GM21381 (cell line): ENCODE results near the gene RBSN.
A peak's percentile ranks its signal among the peaks of the same experiment; 100 is the strongest.

Experiments used
- ATAC-seq: cut with Tn5 transposase; IDR thresholded peaks from one replicate; pipeline ENCODE4 v1.9.1; 2021; ENCODE audit warnings: mild to moderate bottlenecking, moderate library complexity; ENCODE audit not compliant: unreplicated experiment

The RBSN gene

DNA sequence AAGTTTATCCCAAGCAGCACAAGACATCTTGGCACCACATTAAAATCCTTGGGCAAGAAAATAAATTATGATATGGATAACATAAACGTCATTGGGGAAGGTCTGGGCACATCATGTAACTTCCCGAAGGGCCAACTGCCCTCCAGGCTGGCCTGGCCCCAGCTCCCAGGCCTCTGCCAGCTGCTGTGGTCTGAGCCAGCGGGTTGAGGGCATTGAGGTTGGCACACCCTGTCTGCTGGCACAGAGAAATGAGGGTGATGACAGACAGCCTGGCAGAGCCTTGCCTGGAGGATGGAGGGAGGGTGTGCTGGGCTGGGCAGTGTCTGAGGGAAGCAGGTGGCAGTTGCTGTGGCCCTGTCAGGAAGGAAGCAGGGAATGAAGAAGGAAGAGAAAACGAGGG, 3.3 kb upstream of the RBSN start:
- ATAC-seq: no peak

DNA sequence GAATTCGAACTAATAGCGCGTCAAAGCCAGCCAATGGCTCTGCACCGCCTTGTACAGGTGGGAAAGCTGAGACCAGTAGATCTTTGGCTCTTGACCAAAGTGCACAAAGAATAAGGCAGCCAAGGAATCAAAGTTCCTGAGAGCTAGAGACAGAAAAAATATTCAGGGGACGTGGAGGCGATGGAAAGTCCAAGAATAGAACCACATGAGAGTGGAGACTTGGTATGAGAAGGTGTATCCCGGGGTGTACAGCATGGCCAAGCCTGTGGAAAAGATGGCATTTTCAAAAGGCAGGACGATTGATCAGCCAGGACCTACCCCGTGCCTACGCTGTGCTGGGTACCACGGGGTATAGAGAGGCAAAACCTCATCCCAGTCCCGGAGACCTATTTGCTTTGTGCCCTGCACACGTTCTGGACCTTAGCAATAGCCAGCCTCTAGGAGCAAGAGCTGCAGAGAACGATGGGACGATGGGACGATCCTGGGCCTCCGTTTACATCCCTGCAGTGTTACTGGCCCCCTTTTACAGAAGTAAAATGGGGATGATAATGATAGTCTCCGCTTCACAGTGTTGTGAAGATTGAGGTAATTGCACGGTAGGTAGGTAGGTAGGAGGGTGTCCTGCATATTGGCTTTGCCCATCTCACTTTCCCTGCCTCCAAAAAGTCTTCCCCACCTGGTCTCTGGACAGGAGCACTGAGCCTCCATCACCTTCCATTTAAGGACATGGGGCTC, 583 bp upstream of the RBSN start:
- peak; percentile 3 for ATAC-seq

DNA sequence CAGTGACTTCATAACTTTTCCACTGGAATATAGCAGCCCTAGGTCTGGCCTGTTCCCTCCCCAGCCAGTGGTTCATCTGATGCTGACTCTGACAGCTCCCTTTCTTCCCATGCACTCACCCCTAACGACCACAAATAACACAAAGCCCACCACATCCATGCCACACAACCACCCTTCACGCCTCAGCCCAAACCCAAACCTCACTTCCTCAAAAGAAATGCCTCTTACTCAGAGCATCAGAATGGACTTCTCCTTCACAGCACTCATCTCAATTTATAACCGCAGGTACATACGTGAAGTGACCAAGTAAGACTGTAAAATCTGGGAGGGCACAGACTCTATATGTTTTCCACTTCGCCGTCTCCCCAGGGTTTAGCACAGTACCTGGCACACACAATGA, 1.1 kb downstream of the RBSN start:
- no peak for ATAC-seq

DNA sequence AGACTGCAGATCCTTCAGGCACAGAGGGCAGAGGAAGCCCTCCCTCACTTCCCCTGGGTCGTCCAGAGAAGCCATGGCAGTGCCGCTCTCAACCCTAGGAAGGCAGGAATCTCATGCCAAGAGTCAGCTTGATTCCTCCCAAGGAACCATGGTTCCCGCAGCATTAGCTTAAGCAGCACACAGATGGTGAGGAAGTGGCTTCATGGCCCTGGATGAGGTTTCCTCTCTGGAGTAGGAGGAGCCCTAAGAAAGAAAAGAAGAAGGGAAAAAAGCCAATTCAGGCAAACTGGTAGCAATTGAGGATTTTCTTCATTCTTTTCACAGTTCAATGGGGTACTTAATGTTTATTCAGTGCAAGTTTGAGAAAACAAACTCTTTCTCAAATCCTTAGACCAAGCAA, 2.9 kb downstream of the RBSN start:
- ATAC-seq: no peak

DNA sequence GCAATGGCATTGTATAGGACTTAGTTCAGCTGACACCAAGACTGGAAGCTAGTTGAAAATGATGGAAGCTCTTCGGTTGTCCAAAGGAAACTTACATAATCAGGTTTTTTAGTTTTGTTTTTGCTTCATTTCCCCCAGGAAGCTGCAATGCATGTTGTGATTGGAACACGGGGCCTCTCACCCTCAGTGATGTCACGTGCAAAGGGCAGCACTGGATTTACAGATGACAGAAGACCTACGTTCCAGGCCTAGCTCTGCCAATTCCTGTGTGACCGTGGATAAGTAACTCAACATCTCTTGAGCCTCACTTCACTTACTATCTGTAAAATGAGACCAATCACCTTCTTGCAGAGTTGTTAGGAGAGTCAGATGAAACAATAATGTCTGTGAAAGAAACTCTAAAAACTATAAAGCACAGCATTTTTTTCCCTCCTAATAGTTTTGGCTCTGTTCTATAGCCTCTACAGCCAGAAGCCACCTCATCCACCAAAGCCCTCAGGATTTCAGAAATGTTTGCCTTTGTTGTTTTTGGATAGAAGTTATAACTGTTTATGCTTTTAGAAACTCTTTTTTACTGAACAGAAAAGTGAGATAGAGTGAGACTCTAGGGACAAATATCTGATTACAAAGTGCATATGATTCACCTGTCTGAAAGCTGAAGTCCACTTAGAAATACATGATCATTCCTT, 4.6 kb downstream of the RBSN start:
- ATAC-seq: no peak

DNA sequence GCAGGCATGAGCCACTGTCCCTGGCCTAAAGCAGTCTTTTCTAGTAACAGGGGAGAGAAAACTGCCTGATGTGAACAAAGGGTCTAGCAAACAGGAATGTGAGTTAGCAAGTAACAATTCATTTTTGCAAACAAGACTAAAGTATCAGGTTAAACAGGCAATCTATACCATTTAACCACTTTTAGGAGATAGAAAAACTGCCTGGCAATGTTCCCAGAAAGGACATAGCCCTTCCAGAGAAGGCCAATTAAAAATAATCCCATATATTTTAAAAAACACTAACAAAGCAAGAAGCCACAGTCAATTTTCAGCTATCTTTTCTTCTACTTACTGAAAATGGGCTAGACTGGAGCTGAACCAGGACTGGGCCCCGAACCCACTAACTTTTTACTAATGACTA, 6.3 kb downstream of the RBSN start:
- no peak for ATAC-seq

DNA sequence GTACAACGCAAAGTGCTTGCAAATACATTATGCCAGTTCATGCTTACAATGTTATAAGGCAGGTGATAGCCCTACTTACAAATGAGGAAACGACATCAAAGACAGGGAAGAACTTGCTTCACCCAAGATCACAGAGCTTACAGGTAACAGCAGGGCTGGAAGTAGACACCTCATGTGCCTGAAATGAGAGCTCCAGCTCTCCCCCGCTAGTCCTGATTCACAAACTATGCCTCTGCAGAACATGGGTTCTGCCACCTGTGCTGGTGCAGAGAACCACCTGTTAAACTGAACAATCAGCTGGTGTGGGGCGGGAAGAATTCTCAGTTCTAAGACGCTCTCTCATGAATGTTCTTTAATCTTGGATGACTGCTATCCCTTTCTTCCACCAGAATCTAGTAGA, 7.4 kb downstream of the RBSN start:
- ATAC-seq: no peak

DNA sequence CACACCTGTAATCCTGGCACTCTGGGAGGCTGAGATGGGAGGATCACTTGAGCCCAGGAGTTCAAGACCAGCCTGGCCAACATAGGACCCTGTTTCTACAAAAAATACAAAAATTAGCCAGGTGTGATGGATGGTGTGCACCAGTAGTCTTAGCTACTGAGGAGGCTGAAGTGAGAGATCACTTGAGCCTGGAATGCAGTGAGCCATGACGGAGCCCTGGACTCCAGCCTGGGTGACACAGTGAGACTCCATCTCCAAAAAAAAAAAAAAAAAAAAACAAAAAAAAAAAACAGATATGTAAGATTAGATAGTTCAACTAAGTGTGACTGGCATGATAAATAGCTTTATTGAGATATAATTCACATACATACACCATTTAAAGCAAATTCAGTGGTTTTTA, 9.7 kb downstream of the RBSN start:
- ATAC-seq: no peak

DNA sequence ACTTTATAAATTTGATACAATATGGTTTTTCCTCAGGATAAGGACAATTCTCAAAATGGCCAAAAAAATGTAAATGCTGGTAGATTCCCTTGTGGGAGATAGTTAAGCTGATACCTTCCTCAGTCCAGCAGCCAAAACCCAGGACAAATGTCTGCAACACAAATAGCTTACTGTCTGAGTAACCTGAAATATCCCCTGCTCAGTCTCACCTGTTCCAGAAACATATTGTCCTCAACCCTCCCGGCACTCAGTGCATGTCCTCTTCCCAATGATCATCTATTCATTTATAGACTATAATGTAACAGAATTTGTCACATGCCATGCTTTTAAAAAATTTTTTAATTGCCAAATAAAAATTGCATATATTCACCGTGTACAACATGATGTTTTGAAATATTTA, 12.2 kb downstream of the RBSN start:
- ATAC-seq: no peak

DNA sequence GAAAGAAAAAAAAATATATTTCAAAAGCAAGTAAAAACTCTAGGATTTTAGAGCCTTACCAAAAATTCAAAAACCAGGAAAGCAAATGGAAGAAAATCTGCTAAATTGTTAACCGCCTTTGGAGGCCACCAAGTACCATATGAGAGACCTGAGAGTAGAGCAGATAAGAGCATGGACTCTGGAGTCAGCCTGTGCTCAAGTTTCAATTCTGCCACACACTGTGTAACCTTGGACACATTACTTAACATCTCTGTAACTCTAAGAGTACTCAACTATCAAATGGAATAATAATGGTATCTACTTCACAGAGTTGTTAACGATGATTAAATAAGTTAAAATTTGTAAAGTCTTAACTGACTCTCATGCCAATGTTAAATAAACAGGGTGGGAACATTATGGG, 12.7 kb downstream of the RBSN start:
- no peak for ATAC-seq

DNA sequence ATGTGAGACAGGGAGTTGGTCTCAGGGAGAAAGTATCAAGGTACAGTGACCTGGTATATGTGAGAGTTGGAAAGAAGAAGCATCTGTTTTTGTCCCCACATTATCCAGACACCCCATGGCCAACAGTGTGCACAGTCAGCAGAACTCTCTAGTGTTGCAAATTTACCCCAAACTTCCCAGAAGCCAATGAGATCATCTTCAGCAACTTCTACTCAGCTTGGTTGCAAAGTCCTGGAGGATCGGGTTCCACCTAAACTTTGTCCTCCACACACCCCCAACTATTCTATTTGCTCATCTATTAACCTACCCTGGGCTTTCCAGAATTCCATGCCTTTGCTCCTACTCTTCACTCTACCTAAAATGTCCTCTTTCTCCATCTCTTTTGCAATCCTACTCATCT, 15.7 kb downstream of the RBSN start:
- no peak for ATAC-seq

DNA sequence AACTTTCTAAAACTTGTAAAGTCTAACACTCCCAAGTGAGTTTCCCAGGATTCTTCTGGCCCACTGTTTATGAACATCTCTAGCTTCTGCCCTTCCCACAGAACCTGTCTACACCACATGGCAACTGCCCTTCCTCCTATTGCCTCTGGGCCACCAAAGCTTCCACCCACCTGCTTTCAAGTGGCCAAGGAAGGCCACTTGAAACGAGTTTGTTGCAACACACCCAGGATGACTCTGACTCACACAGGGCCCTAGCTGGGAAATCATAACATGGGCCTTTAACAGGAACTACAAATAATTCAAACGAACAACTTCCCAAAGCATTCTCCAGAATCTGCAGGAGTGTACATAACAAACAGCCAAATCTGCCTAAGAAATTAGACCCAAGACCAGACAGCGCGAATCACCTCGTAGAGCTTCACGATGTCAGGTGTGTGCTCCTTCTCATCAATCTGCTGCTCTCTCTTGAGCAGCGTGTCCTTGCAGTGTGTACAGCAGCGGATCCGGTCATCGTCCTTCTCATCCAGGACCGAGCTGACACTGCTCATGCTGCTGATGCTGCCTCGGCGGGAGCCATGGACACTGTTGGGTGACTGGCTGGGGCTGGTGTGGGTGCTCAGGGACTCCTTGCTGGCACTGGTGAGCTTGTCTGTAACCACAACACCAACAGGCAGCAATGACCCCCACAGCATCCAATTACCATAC, 16.8 kb downstream of the RBSN start:
- no peak for ATAC-seq

DNA sequence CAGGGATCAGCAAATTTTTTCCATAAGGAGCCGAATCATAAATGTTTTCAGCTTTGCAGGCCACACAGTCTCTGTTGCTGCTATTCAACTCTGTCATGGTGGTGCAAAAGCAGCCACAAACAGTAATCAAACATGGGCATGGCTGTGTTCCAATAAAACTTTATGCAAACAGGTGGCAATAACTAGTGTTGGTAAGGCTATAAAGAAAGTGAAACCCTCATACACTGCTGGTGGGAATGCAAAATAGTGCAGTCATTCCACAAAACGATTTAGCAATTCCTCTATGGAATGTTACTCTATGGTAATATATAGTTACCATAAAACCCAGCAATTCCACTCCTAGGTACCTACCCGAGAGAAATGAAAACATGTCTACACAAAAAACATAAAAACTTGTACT, 19.9 kb downstream of the RBSN start:
- no peak for ATAC-seq

DNA sequence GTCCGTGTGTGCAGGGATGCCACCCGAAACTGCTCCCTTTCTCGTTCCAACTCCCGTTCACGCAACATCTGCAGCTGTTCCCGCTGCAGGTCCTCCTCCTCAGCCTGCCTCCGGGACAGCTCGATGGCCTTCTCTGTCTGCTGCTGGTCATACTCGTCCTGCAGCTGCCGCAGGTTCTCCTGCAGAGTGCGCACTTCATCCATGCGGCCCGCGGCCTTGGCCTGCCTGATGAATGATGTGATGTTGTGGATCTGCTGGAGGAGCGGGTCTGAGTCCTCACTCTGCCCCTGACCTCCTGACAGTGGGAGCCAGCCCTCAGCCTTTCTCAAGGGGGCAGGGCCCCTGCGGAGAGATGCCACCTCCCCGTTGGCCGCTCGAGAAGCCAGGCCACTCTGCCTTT, 24.4 kb downstream of the RBSN start:
- no peak for ATAC-seq

DNA sequence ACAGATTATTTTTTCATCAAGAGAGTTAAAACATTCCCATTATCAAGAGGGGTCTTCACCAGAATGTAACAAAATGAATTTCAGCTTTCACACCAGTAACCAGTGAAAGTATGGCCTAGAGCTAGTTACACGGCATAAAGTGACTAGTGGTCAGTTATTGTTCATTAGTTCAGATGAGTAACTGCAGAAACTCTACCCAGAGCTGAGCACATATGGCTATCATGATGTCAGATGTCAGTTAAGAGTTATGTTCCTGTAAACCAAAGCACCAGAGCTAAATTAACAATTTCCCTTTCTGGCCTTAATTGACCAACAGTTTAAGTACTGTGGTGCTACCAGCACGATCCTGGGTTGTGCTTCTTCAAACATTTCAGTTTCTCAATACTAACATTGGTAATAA, 27.2 kb downstream of the RBSN start:
- ATAC-seq: no peak

DNA sequence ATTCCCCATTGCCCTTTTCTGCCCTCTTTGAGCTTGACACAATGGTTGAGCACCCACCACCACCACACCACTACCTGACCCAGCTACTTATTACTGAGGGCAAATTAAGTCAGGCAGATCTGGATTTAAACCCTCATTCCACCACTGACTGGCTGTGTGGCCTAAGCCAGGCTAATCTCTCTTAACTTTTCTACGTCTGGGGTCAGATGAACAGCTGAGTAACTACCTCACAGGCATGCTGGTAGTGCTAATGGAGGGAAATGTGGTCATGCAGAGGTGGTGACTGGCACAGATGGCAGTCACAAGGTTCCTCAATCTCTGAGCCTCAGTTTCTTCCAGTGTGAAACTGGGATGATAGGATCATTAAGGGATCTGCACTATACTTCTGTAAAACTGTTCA, 29.5 kb downstream of the RBSN start:
- no peak for ATAC-seq

DNA sequence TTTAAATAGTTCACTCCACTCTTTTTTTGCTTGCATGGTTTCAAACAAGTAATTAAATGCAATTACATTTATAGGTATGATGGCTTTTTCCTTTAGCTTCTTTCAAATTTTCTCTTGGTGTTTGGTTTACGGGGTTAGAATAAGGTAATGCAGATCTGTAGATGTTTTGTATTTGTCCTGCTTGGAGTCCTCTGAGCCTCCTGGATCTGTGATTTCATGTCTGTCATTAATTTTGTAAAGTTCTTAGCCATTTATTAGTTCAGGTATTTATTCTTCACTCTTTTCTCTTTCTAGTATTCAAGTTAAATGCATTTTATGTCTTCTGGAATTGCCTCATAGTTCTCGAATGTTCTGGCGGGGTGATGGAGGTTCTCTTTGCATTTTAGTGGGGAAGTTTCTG, 32.5 kb downstream of the RBSN start:
- ATAC-seq: no peak

DNA sequence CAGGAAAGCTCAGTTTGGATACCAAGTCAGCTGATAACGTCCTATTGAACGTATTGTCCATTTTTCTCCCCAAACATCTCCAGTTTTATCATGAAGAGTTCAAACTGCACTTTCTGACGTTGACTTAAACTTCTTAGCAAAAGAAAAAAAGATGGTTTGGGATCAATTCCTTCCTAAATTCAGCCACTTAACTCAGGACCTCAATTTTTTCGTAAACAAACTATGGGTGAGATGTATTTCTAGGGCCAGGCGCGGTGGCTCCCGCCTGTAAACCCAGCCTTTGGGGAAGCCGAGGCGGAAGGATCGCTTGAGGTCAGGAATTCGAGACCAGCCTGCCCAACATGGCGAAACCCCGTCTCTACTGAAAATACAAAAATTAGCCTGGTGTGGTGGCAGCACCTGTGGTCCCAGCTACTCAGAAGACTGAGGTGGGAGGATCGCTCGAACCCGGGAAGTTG, 33.4 kb downstream of the RBSN start:
- no peak for ATAC-seq

DNA sequence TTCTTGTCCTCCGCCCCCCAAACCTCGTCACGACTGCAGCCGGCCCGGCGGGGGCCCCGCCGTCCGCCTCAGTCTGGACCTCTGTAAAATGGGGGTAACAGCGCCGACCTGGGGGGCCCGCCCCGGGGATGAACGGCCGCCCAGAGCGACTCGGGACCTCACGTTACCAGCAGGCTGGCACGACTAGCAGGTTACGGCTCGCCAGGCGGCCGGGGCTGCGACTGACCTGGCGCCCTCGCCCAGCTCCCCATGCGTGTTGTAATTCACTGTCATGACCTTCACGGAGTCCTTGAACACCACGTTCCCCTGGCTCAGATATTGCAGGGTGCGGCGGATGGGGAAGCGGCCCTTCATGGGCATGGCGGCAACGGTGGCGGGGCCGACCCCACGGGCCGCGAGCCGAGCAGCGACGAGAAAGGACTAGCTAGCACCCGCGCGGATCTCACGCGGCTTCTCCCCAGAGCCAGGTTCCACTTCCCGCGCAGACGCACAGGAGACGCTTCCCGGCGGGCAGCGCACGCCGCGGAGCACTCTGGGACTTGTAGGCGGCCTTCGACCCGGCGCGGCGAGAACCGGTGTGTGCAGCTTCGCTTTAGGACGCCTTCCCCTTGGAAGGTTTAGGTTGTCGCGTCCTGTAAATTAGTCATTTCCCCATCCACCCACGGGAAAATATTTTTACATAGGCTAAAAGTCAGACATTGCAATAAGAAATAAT, 34.0 kb downstream of the RBSN start, which contains the start of gene MRPS25:
Gene MRPS25 (minus strand): TSS at position 481 of the 715 bp plus-strand sequence. CDS start 121 bp downstream, at position 360.
- ATAC-seq: peak; percentile 96

DNA sequence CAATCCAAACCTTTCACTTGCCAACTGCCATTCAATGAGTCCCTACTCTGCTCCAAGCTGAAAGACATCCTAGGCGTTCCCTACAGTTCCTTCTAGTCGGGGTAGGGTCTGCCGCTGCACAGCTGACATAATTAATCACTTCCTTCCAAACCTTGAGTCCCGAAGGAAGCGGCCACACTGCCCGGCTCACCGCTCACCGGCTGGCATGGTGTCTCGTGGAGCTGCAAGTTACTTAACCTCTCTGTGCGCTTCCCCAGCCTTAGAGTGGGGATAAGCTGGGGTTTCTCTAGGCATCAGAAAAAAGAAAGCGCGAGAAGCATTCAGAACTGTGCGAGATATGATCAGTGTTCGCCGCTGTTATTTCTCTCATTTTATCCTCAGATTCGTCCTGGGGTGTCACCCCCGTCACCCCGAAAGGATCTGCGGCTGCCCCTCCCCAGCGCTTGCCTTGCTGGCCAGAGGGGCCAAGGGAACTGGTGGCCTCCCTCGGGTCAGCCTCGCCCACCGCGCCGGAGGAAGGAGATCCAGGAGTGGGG, 34.6 kb downstream of the RBSN start:
- ATAC-seq: peak; percentile 9

DNA sequence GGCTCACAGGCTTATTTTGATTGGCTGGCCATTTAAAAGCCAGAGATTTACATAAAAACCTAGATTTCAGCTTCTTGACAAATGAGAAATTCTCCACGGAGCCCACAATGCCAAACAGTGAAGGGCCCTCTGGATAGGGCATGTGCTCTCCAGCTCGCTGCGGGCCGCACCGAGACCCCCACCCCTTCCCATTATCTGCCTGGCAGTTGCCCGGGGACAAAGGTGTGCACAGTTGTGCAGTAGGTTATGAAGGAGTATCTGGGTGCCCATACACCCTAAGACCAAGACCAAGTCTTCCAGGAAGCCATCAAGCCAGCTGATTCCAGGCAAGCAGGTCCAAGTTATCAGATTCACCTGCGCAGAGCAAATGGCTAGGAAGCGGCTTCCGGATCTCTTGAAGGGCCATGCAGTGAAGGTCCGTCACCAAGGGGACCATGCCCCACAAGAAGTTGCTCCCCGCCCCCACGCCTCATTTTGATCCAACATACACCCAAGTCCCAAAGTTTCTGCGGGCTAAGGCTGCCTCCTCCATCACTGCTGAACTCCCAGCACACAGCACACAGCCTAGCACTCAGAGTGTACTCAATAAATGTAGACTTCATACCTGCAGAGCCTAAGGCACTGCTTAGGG, 35.2 kb downstream of the RBSN start:
- no peak for ATAC-seq
